CD14-positive monocyte (primary cell): ENCODE measurements around the gene IRS2. TPM values are rescaled to one million over a fixed set of nuclear protein-coding genes. Genes with fewer than 3 reads are reported as not detected.

Source experiments
- DNase-seq, 3 donors: peaks; one replicate each; pipeline ENCODE4 v3.0.0-alpha.2; 2011 to 2022
- H2AFZ ChIP-seq: 2 replicates; pipeline ENCODE4 v1.6.0; 2012; ENCODE audit warnings: mild to moderate bottlenecking, low read depth, low read length, inconsistent platforms; ENCODE audit not compliant: insufficient read depth, poor library complexity, severe bottlenecking
- H3K27ac ChIP-seq, 2 donors: 1 replicate in 1 of 2; 2 replicates in 1 of 2; pipeline ENCODE4 v1.5.1; 2012 to 2013; ENCODE audit warnings: low read length in 2 of 2, control low read depth in 1 of 2, inconsistent platforms in 1 of 2, low read depth in 1 of 2, mild to moderate bottlenecking in 1 of 2
- H3K27me3 ChIP-seq, 2 donors: one replicate each; pipeline versions ENCODE4 v1.6.0 to v1.6.1; 2011 to 2013; ENCODE audit warnings: low read length in 2 of 2; ENCODE audit not compliant: control insufficient read depth in 2 of 2, insufficient read depth in 2 of 2
- H3K36me3 ChIP-seq, 2 donors: replicated peaks in 1 of 2; 1 replicate in 1 of 2; 2 replicates in 1 of 2; pipeline versions ENCODE4 v1.5.1 to v1.6.1; 2012 to 2013; ENCODE audit warnings: low read length in 2 of 2, control low read depth in 1 of 2, inconsistent platforms in 1 of 2, mild to moderate bottlenecking in 1 of 2; ENCODE audit not compliant: insufficient read depth in 2 of 2, control insufficient read depth in 1 of 2
- H3K4me1 ChIP-seq, 2 donors: 1 replicate in 1 of 2; 2 replicates in 1 of 2; pipeline versions ENCODE4 v1.5.1 to v1.6.1; 2012 to 2013; ENCODE audit warnings: low read length in 2 of 2, control low read depth in 1 of 2, inconsistent platforms in 1 of 2, mild to moderate bottlenecking in 1 of 2, moderate library complexity in 1 of 2; ENCODE audit not compliant: insufficient read depth in 2 of 2, control insufficient read depth in 1 of 2
- H3K4me2 ChIP-seq: replicated peaks from 2 replicates; pipeline ENCODE3; 2012; ENCODE audit warnings: low read length, moderate library complexity, mild to moderate bottlenecking; ENCODE audit not compliant: poor library complexity, severe bottlenecking; ENCODE audit errors: extremely low read depth
- H3K4me3 ChIP-seq, 3 experiments: fragments of 200-600 bp in 1 of 3; sonication (generic) in 1 of 3; replicated peaks in 1 of 3; 1 replicate in 2 of 3; 2 replicates in 1 of 3; pipeline ENCODE4 v1.5.1; 2011 to 2013; ENCODE audit warnings: low read length in 3 of 3, mild to moderate bottlenecking in 3 of 3, control low read depth in 2 of 3, low read depth in 2 of 3, inconsistent platforms in 1 of 3, moderate library complexity in 1 of 3
- H3K79me2 ChIP-seq: 2 replicates; pipeline ENCODE4 v1.6.0; 2012; ENCODE audit warnings: mild to moderate bottlenecking, control low read depth, inconsistent platforms, low read length, moderate library complexity; ENCODE audit not compliant: insufficient read depth
- H3K9ac ChIP-seq: 2 replicates; pipeline ENCODE4 v1.6.0; 2017; ENCODE audit warnings: low read length, mild to moderate bottlenecking; ENCODE audit not compliant: insufficient read depth, poor library complexity, severe bottlenecking
- H3K9me3 ChIP-seq, 2 donors: replicated peaks in 1 of 2; 1 replicate in 1 of 2; 2 replicates in 1 of 2; pipeline versions ENCODE4 v1.5.1 to v1.6.1; 2012 to 2013; ENCODE audit warnings: low read length in 2 of 2, control low read depth in 1 of 2; ENCODE audit not compliant: control insufficient read depth in 1 of 2, insufficient read depth in 1 of 2
- H4K20me1 ChIP-seq: 2 replicates; pipeline ENCODE4 v1.6.0; 2012; ENCODE audit warnings: mild to moderate bottlenecking, low read length, control low read depth, moderate library complexity; ENCODE audit not compliant: insufficient read depth
- H3K27ac Mint-ChIP-seq, 7 donors: one replicate each; pipeline ENCODE4 v1.8.0; 2020; ENCODE audit warnings: mild to moderate bottlenecking in 7 of 7, mixed read lengths in 7 of 7, moderate library complexity in 6 of 7, inconsistent platforms in 2 of 7
- H3K27me3 Mint-ChIP-seq, 3 donors: one replicate each; pipeline ENCODE4 v1.8.0; 2021 to 2022; ENCODE audit warnings: low read depth in 3 of 3, mild to moderate bottlenecking in 3 of 3, mixed read lengths in 3 of 3, moderate library complexity in 3 of 3, inconsistent platforms in 1 of 3
- H3K36me3 Mint-ChIP-seq, 2 donors: one replicate each; pipeline ENCODE4 v1.8.0; 2020; ENCODE audit warnings: mixed read lengths in 2 of 2, inconsistent platforms in 1 of 2, mild to moderate bottlenecking in 1 of 2
- H3K4me1 Mint-ChIP-seq: one replicate; pipeline ENCODE4 v1.8.0; 2020; ENCODE audit warnings: mild to moderate bottlenecking, mixed read lengths
- H3K4me3 Mint-ChIP-seq, 2 donors: one replicate each; pipeline ENCODE4 v1.8.0; 2020; ENCODE audit warnings: mild to moderate bottlenecking in 2 of 2, mixed read lengths in 2 of 2, moderate library complexity in 1 of 2
- H3K9me3 Mint-ChIP-seq, 7 donors: one replicate each; pipeline ENCODE4 v1.8.0; 2020 to 2022; ENCODE audit warnings: mixed read lengths in 7 of 7, mild to moderate bottlenecking in 6 of 7, moderate library complexity in 6 of 7, inconsistent platforms in 2 of 7
- CTCF ChIP-seq: fragments of 200-600 bp; IDR thresholded peaks from one replicate; pipeline ENCODE4 v1.8.0; 2022; ENCODE audit warnings: antibody characterized with exemption, mild to moderate bottlenecking
- WGBS: methylation state at CpG from one replicate; pipeline ENCODE4 v1.1.5; 2013; ENCODE audit warnings: missing lambda C conversion rate; ENCODE audit not compliant: insufficient coverage; 5-methylcytosine and 5-hydroxymethylcytosine counted together
- intact Hi-C, 2 donors: fragments of 100-400 bp; cut with micrococcal nuclease; formaldehyde crosslinking; loops; one replicate each; pipeline versions ENCODE4 v1.15.0 to v1.15.1; 2023
- polyA plus RNA-seq, 3 donors: library from polyadenylated mRNA; depleted of rRNA in 1 of 3; unstranded in 2 of 3; stranded (reverse) in 1 of 3; fragments of 300-500 nt in 2 of 3; fragments of >200 nt in 1 of 3; fragmentation: Illumina TruSeq in 2 of 3; gene quantifications; 1 replicate in 2 of 3; 2 replicates in 1 of 3; pipeline ENCODE4 v1.2.3, GENCODE V29; 2012 to 2021

IRS2 gene
- polyA plus RNA-seq, 3 donors: 2.4 to 27.1 (median 3.5) TPM

- H2AFZ ChIP-seq: no peak overlapping the region
Observed at GRCh38 chr13:109815651-109816050, 29.3 kb upstream of the IRS2 start.

GRCh38 chr13:109813663-109814062, 27.3 kb upstream of the IRS2 start:
- no peak for TF ChIP-seq CTCF
- Histone ChIP-seq H3K4me2 (no peak overlapping the region), H3K4me1 (no peaks in the 10 kb centered on the region), H2AFZ (no peak overlapping the region), H3K79me2 (no peaks in the 10 kb centered on the region), H3K27me3 (no peaks in the 10 kb centered on the region), H3K9me3 (no peaks in the 10 kb centered on the region), H3K4me3 (no peak overlapping the region), H3K27ac (no peak overlapping the region), H3K9ac (no peak overlapping the region), H4K20me1 (no peaks in the 10 kb centered on the region), H3K36me3 (no peaks in the 10 kb centered on the region)
- H3K27ac Mint-ChIP-seq: no peak overlapping the region
- H3K36me3 Mint-ChIP-seq: no peaks in the 10 kb centered on the region
- no peaks in the 10 kb centered on the region for H3K4me1 Mint-ChIP-seq
- intact Hi-C loops: no loop called here
- DNase-seq: no peak
- H3K9me3 Mint-ChIP-seq: peaks cover 0 to 5% (median 0%) of the 10 kb centered on the region in 7 donors
- H3K27me3 Mint-ChIP-seq: peaks cover 10% of the 10 kb centered on the region in 3 donors
- H3K4me3 Mint-ChIP-seq: no peak overlapping the region

More at GRCh38 chr13:109815651-109816050, 29.3 kb upstream of the IRS2 start:
- H3K4me2 ChIP-seq: no peak overlapping the region
- Mint-ChIP-seq H3K36me3 (no peaks in the 10 kb centered on the region), H3K4me1 (no peaks in the 10 kb centered on the region), H3K27ac (no peak overlapping the region), H3K9me3 (peaks cover 0 to 5% (median 0%) of the 10 kb centered on the region in 7 donors), H3K27me3 (peaks cover 10 to 11% (median 10%) of the 10 kb centered on the region in 3 donors), H3K4me3 (no peak overlapping the region)
- no peak for DNase-seq
- H3K4me3 ChIP-seq: no peak overlapping the region
- peaks cover 0 to 3% of the 10 kb centered on the region in 2 donors for H3K27me3 ChIP-seq
- intact Hi-C loops: no loop called here
- WGBS: 88% methylated on average over 1 of the region's 5 CpGs
- TF ChIP-seq CTCF: no peak
- no peaks in the 10 kb centered on the region for H3K4me1 ChIP-seq
- H3K9me3 ChIP-seq: no peaks in the 10 kb centered on the region
- no peak overlapping the region for H3K27ac ChIP-seq
- H3K36me3 ChIP-seq: no peaks in the 10 kb centered on the region
- H3K79me2 ChIP-seq: no peaks in the 10 kb centered on the region
- no peak overlapping the region for H3K9ac ChIP-seq
- no peaks in the 10 kb centered on the region for H4K20me1 ChIP-seq
